ENCODE measurements around the gene HNRNPR.
"Not testable (repeated sequence)": the region's sequence is repeated elsewhere in the genome, so short reads cannot be mapped to it uniquely, and the experiment has no call there.

The HNRNPR gene

DNA sequence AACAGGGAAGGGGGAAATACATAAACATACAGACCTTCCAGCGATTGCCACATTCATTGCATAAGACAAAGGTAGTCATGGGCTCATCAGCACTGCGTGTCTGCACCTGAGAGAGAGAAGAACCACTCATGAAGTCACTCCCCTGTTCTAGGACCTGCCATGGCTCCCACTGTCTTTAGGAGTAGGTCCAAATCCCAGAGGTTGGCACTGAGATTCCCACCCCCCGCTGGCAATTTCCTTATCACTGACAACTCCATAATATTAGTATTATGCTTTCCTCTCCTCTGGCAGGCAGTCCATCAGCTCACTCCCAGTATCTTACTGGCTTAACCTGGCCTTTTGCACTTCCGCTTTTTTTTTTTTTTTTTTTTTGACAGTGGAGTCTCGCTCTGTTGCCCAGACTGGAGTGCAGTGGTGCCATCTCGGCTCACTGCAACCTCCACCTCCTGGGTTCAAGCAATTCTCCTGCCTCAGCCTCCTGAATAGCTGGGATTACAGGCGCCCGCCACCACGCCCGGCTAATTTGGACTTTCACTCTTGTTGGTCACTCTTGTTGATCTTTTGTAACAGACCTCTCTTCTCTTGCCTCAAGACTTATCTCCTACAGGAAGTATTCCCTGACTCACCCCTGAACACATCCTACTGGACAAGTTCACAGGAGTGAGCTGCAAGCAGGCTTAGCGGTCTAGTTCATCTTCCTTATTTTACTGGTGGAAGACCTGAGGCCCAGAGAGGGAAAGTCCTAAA lies 40.4 kb upstream of the HNRNPR start:
- no peak for DNase-seq (ENCODE audit: low spot score)
- no peak for TF ChIP-seq CTCF (IDR thresholded peaks at IDR 0.05; ENCODE audit: extremely low read depth, insufficient read depth, missing control alignments)
- in situ Hi-C loops (cut with MboI; ENCODE audit: low pct_unique_long_range_greater_than_20kb, low sequenced_read_pairs, unreplicated experiment), result no loop called here

GRCh38 chr1:23383577-23384311 lies 39.7 kb upstream of the HNRNPR start:
- DNase-seq (ENCODE audit: low spot score), result no peak
- in situ Hi-C loops (cut with MboI; ENCODE audit: low pct_unique_long_range_greater_than_20kb, low sequenced_read_pairs, unreplicated experiment), result no loop called here
- no peak for TF ChIP-seq CTCF (IDR thresholded peaks at IDR 0.05; ENCODE audit: extremely low read depth, insufficient read depth, missing control alignments)

- in situ Hi-C loops (cut with MboI; ENCODE audit: low pct_unique_long_range_greater_than_20kb, low sequenced_read_pairs, unreplicated experiment), result no loop called here
- TF ChIP-seq CTCF (IDR thresholded peaks at IDR 0.05; ENCODE audit: extremely low read depth, insufficient read depth, missing control alignments), result no peak
- DNase-seq (ENCODE audit: low spot score), result no peak
Observed at GRCh38 chr1:23381233-23381885, 37.3 kb upstream of the HNRNPR start.

- in situ Hi-C loops (cut with MboI; ENCODE audit: low pct_unique_long_range_greater_than_20kb, low sequenced_read_pairs, unreplicated experiment), result no loop called here
- no peak for DNase-seq (ENCODE audit: low spot score)
- TF ChIP-seq CTCF (IDR thresholded peaks at IDR 0.05; ENCODE audit: extremely low read depth, insufficient read depth, missing control alignments), result no peak
Observed at GRCh38 chr1:23380719-23381118, 36.6 kb upstream of the HNRNPR start.

DNA sequence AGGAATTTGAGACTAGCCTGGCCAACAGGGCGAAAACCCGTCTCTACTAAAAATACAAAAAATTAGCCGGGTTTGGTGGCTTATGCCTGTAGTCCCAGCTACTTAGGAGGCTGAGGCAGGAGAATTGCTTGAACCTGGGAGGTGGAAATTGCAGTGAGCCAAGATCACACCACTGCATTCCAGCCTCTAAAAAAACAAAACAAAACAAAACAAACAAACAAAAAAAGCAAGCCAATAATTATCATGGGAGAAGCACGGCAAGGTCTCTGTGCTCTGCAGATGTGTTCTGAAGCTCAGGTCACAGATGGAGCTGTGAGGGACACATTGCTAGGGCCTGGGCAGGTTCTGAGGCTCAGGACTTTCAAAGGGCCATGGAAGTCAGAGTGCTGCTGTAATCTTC lies 36.2 kb upstream of the HNRNPR start:
- DNase-seq (ENCODE audit: low spot score); in situ Hi-C loops (cut with MboI; ENCODE audit: low pct_unique_long_range_greater_than_20kb, low sequenced_read_pairs, unreplicated experiment): not testable (repeated sequence)

GRCh38 chr1:23376890-23377811 lies 33.1 kb upstream of the HNRNPR start:
- in situ Hi-C loops (cut with MboI; ENCODE audit: low pct_unique_long_range_greater_than_20kb, low sequenced_read_pairs, unreplicated experiment), result no loop called here
- TF ChIP-seq CTCF (IDR thresholded peaks at IDR 0.05; ENCODE audit: extremely low read depth, insufficient read depth, missing control alignments), result no peak
- DNase-seq (ENCODE audit: low spot score), result no peak

GRCh38 chr1:23374079-23374735 lies 30.1 kb upstream of the HNRNPR start:
- DNase-seq (ENCODE audit: low spot score); in situ Hi-C loops (cut with MboI; ENCODE audit: low pct_unique_long_range_greater_than_20kb, low sequenced_read_pairs, unreplicated experiment): not testable (repeated sequence)
